Measurements from ENCODE around the gene GGNBP2.
"Not testable (repeated sequence)": the region's sequence is repeated elsewhere in the genome, so short reads cannot be mapped to it uniquely, and the experiment has no call there.

Gene GGNBP2

DNA sequence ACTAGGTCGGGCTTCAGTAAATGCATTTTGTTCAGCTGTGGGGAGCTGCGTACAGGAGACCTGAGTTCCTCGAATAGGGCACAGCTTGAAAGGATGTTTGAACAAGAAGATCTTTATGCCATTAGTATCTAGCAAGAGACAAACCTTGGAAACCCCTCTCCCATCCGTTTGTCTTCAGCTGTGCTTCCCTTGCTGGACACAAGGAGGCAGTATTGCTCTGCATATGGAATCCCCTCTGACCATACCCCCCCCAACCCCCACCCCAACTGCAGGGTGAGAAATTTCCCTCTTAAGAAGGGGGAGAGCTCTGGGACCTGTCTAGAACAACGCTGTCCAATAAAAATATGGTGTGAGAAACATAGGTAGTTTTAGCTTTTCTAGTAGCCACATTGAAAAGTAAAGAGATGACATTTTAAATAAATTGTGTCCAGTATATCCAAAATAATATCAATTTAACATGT, 58.2 kb downstream of the GGNBP2 start:
- peaks cover 22% of the 10 kb centered on the region for H3K4me1 ChIP-seq (ENCODE audit: control insufficient read depth, insufficient read depth, low read length)
- H3K9me3 ChIP-seq (ENCODE audit: control insufficient read depth in 2 of 2, low read length in 2 of 2) = no peaks in the 10 kb centered on the region
- H3K9ac ChIP-seq (ENCODE audit: low read length in 2 of 2) = peak overlapping the region in 1 of 2 donors; percentile 59
- no peak overlapping the region for H3K27ac ChIP-seq (ENCODE audit: low read length)
- no peaks in the 10 kb centered on the region for H3K27me3 ChIP-seq (ENCODE audit: control insufficient read depth in 1 of 2, insufficient read depth in 2 of 2, low read length in 2 of 2)
- H3K4me3 ChIP-seq (ENCODE audit: low read length in 2 of 2) = peak overlapping the region; percentile 65 to 96
- H3K36me3 ChIP-seq (ENCODE audit: control insufficient read depth in 2 of 2, insufficient read depth in 2 of 2, low read length in 2 of 2) = peaks cover 0 to 2% of the 10 kb centered on the region in 2 donors

DNA sequence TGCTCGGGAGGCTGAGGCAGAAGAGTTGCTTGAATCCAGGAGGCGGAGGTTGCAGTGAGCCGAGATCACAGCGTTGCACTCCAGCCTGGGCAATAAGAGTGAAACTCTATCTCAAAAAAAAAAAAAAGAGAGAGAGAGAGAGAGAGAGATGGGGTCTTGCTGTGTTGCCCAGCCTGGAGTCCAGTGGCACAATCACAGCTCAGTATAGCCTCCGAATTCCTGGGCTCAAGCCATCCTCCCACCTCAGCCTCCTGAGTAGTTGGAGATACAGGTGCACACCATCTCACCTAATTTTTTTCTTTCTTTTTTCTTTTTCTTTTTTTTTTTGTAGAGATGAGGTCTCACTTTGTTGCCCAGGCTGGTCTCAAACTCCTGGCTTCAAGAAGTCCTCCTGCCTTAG, 60.3 kb downstream of the GGNBP2 start:
- not testable (repeated sequence) for H3K36me3 ChIP-seq (ENCODE audit: control insufficient read depth in 2 of 2, insufficient read depth in 2 of 2, low read length in 2 of 2); H3K27ac ChIP-seq (ENCODE audit: low read length); H3K9me3 ChIP-seq (ENCODE audit: control insufficient read depth in 2 of 2, low read length in 2 of 2); H3K27me3 ChIP-seq (ENCODE audit: control insufficient read depth in 1 of 2, insufficient read depth in 2 of 2, low read length in 2 of 2); H3K9ac ChIP-seq (ENCODE audit: low read length in 2 of 2); H3K4me3 ChIP-seq (ENCODE audit: low read length in 2 of 2)
- peaks cover 22% of the 10 kb centered on the region for H3K4me1 ChIP-seq (ENCODE audit: control insufficient read depth, insufficient read depth, low read length)

DNA sequence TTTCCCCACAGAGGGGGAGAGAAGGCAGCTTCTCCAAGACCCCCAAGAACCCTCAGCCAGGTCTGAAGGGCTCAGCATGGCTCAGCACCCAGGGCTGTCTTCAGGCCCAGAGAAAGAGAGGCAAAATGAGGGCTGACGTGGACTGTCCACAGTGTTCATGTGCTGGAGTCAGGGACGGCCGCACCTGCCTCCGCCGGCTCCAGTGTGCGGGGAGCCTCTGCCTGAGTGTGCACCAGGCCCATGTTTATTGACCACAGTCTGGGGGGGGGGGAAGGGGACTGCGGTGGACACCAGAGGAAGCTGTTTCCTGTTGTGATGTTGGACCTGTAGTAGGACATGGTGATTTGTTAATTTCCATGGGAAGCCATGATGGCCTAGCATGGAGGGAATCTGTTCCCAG, 63.6 kb downstream of the GGNBP2 start:
- H3K27me3 ChIP-seq (ENCODE audit: control insufficient read depth in 1 of 2, insufficient read depth in 2 of 2, low read length in 2 of 2) = peaks cover 0 to under 1% of the 10 kb centered on the region in 2 donors
- H3K36me3 ChIP-seq (ENCODE audit: control insufficient read depth in 2 of 2, insufficient read depth in 2 of 2, low read length in 2 of 2) = peaks cover 0 to 2% of the 10 kb centered on the region in 2 donors
- no peak overlapping the region for H3K4me3 ChIP-seq (ENCODE audit: low read length in 2 of 2)
- no peaks in the 10 kb centered on the region for H3K9me3 ChIP-seq (ENCODE audit: control insufficient read depth in 2 of 2, low read length in 2 of 2)
- H3K9ac ChIP-seq (ENCODE audit: low read length in 2 of 2) = no peak overlapping the region
- H3K27ac ChIP-seq (ENCODE audit: low read length) = no peak overlapping the region
- H3K4me1 ChIP-seq (ENCODE audit: control insufficient read depth, insufficient read depth, low read length) = no peaks in the 10 kb centered on the region

DNA sequence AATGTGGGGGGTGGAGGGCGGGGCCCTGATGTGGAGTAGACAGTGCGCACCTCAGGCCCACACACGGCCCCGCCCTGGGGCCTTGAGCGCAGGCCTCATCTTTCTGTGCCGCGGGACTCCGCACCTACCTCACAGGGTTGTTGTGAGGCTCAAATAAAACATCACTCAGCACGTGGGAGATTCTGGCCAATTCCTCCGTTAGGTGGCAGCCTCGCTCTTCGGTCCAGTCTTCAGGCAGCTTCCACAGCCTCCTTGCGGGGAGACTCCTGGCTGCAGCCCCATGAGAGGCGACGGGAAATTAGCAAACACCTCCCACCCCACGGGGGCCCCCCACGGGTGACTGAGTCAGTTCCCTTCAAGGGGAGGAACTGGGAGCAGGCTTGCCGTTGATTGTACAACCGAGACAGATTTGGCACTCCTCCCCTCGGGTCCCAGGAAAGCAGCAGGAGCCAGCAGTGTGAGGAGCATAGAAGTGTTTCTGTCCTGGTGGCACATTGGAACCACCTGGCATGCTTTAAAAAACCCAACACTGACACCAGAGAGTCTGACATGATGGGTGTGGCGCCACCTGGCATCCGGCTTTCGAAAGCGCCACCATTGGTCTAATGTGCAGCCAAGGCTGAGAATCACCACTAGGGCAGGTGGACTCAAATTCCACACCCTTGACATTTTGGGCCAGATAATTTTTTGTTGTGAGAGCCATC, 64.2 kb downstream of the GGNBP2 start:
- Histone ChIP-seq H3K9ac (ENCODE audit: low read length in 2 of 2) (no peak overlapping the region), H3K4me3 (ENCODE audit: low read length in 2 of 2) (peak overlapping the region in 1 of 2 donors; percentile 29), H3K36me3 (ENCODE audit: control insufficient read depth in 2 of 2, insufficient read depth in 2 of 2, low read length in 2 of 2) (peaks cover 0 to 2% of the 10 kb centered on the region in 2 donors), H3K9me3 (ENCODE audit: control insufficient read depth in 2 of 2, low read length in 2 of 2) (no peaks in the 10 kb centered on the region), H3K27me3 (ENCODE audit: control insufficient read depth in 1 of 2, insufficient read depth in 2 of 2, low read length in 2 of 2) (peaks cover 0 to 7% of the 10 kb centered on the region in 2 donors), H3K27ac (ENCODE audit: low read length) (no peak overlapping the region), H3K4me1 (ENCODE audit: control insufficient read depth, insufficient read depth, low read length) (no peaks in the 10 kb centered on the region)

DNA sequence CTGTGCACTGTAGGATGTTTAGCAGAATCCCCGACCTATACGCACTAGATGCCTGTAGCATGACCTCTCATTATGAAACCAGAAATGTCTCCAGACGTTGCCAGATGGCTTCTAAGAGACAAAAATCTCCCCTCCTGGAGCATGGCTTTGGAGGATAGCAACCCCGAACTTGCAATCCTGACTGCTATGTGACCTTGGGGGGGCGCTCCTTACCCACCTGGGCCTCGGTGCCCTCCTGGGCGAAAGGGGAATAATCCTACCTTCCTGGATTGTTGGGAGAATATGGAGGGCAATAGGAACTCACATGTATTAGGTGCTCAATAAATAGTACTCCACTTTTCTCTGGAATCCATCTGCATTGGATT, 64.8 kb downstream of the GGNBP2 start:
- Histone ChIP-seq H3K27ac (ENCODE audit: low read length) (no peak overlapping the region), H3K9ac (ENCODE audit: low read length in 2 of 2) (no peak overlapping the region), H3K9me3 (ENCODE audit: control insufficient read depth in 2 of 2, low read length in 2 of 2) (no peaks in the 10 kb centered on the region), H3K4me3 (ENCODE audit: low read length in 2 of 2) (no peak overlapping the region), H3K36me3 (ENCODE audit: control insufficient read depth in 2 of 2, insufficient read depth in 2 of 2, low read length in 2 of 2) (peaks cover 0 to 2% of the 10 kb centered on the region in 2 donors), H3K4me1 (ENCODE audit: control insufficient read depth, insufficient read depth, low read length) (no peaks in the 10 kb centered on the region), H3K27me3 (ENCODE audit: control insufficient read depth in 1 of 2, insufficient read depth in 2 of 2, low read length in 2 of 2) (peaks cover 0 to 12% of the 10 kb centered on the region in 2 donors)

DNA sequence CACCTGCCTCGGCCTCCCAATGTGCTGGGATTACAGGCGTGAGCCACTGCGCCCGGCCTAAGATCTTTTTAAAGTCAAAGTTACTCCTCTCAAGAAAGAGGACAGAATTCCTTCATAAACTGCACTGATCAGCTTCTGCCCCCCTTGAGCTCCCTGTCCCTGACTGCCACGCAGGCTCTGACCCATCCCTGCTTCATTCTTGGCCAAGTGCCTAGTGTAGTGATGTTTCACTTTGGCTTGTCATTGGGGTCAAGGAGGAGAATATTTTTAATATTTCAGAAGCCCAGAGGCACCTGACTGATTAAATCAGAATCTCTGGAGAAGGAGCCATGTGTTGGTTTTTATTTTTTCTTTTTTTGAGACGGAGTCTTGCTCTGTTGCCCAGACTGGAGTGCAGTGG, 65.8 kb downstream of the GGNBP2 start:
- no peak overlapping the region for H3K27ac ChIP-seq (ENCODE audit: low read length)
- no peak overlapping the region for H3K9ac ChIP-seq (ENCODE audit: low read length in 2 of 2)
- H3K4me1 ChIP-seq (ENCODE audit: control insufficient read depth, insufficient read depth, low read length) = no peaks in the 10 kb centered on the region
- H3K4me3 ChIP-seq (ENCODE audit: low read length in 2 of 2) = no peak overlapping the region
- H3K36me3 ChIP-seq (ENCODE audit: control insufficient read depth in 2 of 2, insufficient read depth in 2 of 2, low read length in 2 of 2) = peaks cover 0 to 2% of the 10 kb centered on the region in 2 donors
- H3K9me3 ChIP-seq (ENCODE audit: control insufficient read depth in 2 of 2, low read length in 2 of 2) = no peaks in the 10 kb centered on the region
- peaks cover 0 to 17% of the 10 kb centered on the region in 2 donors for H3K27me3 ChIP-seq (ENCODE audit: control insufficient read depth in 1 of 2, insufficient read depth in 2 of 2, low read length in 2 of 2)

DNA sequence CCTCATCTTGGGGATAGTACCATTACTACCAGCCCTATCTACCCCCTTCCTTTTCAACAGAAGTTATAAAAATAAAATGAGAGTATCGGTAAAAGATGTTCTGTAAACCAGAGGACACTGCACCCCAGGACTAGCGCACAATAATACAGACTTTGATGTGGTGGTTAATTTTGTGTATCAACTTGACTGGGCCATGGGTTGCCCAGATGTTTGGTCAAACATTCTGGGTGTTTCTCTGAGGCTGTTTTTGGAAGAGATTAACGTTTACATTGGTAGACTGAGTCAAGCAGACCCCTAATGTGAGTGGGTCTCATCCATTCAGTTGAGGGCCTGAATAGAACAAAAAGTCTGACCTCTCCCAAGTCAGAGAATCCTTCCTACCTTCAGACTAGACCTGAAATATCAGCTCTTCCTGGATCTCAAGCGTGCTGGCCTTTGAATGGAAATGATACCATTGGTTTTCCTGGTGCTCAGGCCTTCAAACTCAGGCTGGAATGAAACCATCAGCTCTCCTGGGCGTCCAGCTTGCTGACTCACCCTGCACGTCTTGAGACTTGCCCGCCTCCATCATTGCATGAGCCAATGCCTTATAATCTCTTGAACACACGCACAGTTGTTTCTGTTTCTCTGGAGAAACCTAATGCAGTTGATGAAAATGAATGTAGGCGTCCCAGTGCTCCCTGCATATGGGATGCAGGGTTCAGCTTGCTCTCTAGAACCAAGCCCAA, 66.8 kb downstream of the GGNBP2 start:
- no peak overlapping the region for H3K4me3 ChIP-seq (ENCODE audit: low read length in 2 of 2)
- H3K27me3 ChIP-seq (ENCODE audit: control insufficient read depth in 1 of 2, insufficient read depth in 2 of 2, low read length in 2 of 2) = peaks cover 4 to 22% of the 10 kb centered on the region in 2 donors
- no peak overlapping the region for H3K27ac ChIP-seq (ENCODE audit: low read length)
- H3K9me3 ChIP-seq (ENCODE audit: control insufficient read depth in 2 of 2, low read length in 2 of 2) = no peaks in the 10 kb centered on the region
- H3K36me3 ChIP-seq (ENCODE audit: control insufficient read depth in 2 of 2, insufficient read depth in 2 of 2, low read length in 2 of 2) = peaks cover 0 to 2% of the 10 kb centered on the region in 2 donors
- no peaks in the 10 kb centered on the region for H3K4me1 ChIP-seq (ENCODE audit: control insufficient read depth, insufficient read depth, low read length)
- no peak overlapping the region for H3K9ac ChIP-seq (ENCODE audit: low read length in 2 of 2)

DNA sequence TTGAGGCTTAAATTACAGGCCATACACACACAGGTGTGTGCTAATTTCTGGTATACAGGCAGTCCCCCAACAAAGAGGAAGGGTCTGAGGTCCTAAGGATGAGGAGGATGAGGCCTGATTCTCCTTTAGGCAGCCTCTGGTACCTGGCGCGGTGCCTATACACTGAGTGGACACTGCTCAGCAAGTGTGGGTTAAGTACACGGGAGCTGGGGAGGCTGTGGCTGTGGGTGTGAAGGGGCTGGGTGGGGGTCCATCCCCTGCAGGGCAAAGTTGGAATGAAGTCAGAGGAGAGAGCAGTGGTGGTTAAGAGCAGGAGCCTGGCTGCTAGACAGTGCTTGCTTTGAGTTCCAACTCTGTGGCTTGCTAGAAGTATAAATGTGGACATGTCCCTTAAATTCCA, 67.6 kb downstream of the GGNBP2 start:
- Histone ChIP-seq H3K4me1 (ENCODE audit: control insufficient read depth, insufficient read depth, low read length) (no peaks in the 10 kb centered on the region), H3K4me3 (ENCODE audit: low read length in 2 of 2) (no peak overlapping the region), H3K27ac (ENCODE audit: low read length) (no peak overlapping the region), H3K9ac (ENCODE audit: low read length in 2 of 2) (no peak overlapping the region), H3K9me3 (ENCODE audit: control insufficient read depth in 2 of 2, low read length in 2 of 2) (no peaks in the 10 kb centered on the region), H3K36me3 (ENCODE audit: control insufficient read depth in 2 of 2, insufficient read depth in 2 of 2, low read length in 2 of 2) (peaks cover 0 to 2% of the 10 kb centered on the region in 2 donors), H3K27me3 (ENCODE audit: control insufficient read depth in 1 of 2, insufficient read depth in 2 of 2, low read length in 2 of 2) (peaks cover 10 to 23% of the 10 kb centered on the region in 2 donors)

DNA sequence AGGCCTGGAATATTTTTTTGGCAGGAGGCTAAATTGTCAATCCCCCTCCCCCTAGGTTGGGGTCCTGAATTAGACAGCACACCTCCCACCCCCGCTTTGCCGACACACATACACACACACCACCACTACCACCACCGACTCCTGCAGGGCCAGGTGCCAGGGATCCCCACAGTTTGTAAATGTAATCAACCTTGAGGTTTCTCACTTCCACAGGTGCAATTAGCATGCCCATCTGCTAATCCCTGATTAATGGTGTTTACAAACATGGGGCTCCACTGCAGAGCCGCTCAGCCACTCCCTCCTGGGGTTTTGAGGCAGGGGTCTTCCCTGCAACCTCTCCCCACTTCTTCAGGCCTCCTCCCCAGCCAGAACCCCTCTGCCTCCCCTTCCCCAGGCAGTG, 68.4 kb downstream of the GGNBP2 start:
- no peak overlapping the region for H3K9ac ChIP-seq (ENCODE audit: low read length in 2 of 2)
- H3K36me3 ChIP-seq (ENCODE audit: control insufficient read depth in 2 of 2, insufficient read depth in 2 of 2, low read length in 2 of 2) = no peaks in the 10 kb centered on the region
- no peak overlapping the region for H3K4me3 ChIP-seq (ENCODE audit: low read length in 2 of 2)
- H3K4me1 ChIP-seq (ENCODE audit: control insufficient read depth, insufficient read depth, low read length) = no peaks in the 10 kb centered on the region
- peaks cover 14 to 27% of the 10 kb centered on the region in 2 donors for H3K27me3 ChIP-seq (ENCODE audit: control insufficient read depth in 1 of 2, insufficient read depth in 2 of 2, low read length in 2 of 2)
- H3K9me3 ChIP-seq (ENCODE audit: control insufficient read depth in 2 of 2, low read length in 2 of 2) = no peaks in the 10 kb centered on the region
- H3K27ac ChIP-seq (ENCODE audit: low read length) = no peak overlapping the region

DNA sequence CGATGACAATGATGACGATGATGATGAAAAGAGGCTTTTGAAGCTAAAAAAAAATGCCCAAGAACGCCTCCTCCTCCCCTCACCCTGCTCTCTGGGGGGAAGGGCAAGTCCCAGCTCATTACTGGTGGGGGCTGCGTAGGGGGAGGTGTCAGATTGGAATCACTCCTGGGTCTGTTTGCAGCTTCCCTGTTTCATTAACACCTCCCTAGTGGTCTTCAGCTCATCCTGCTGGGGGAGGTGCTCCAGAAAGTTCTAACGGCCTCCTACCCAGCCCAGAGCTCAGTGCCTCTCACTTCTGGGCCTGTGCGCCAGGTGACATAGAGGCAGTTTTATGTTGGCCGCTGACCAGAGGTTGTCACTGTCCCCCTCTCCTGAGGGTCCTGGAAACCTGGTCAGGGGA, 69.4 kb downstream of the GGNBP2 start:
- Histone ChIP-seq H3K9me3 (ENCODE audit: control insufficient read depth in 2 of 2, low read length in 2 of 2) (no peaks in the 10 kb centered on the region), H3K4me1 (ENCODE audit: control insufficient read depth, insufficient read depth, low read length) (no peaks in the 10 kb centered on the region), H3K4me3 (ENCODE audit: low read length in 2 of 2) (no peak overlapping the region), H3K27me3 (ENCODE audit: control insufficient read depth in 1 of 2, insufficient read depth in 2 of 2, low read length in 2 of 2) (peaks cover 14 to 30% of the 10 kb centered on the region in 2 donors), H3K27ac (ENCODE audit: low read length) (no peak overlapping the region), H3K9ac (ENCODE audit: low read length in 2 of 2) (no peak overlapping the region), H3K36me3 (ENCODE audit: control insufficient read depth in 2 of 2, insufficient read depth in 2 of 2, low read length in 2 of 2) (no peaks in the 10 kb centered on the region)

DNA sequence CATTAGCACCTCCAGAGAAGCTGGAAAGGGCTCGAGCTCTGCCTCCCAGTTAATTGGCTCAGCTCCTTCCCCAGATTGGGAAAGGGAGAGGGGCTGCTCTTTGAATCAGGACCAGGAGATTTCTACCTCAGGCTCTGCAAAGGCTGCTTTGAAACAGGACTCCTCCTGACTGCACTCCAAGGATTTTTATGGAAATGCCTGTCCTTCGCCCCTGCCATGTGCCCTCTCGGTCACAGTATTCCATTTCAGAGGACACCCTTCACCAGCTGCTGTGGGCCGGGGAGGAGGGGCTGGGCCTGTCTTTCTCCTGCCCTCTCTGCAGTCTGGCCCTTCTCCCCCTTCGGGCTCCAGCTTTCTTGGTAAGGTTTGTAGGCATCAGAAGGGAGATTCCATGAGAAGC, 70.2 kb downstream of the GGNBP2 start:
- Histone ChIP-seq H3K4me1 (ENCODE audit: control insufficient read depth, insufficient read depth, low read length) (no peaks in the 10 kb centered on the region), H3K36me3 (ENCODE audit: control insufficient read depth in 2 of 2, insufficient read depth in 2 of 2, low read length in 2 of 2) (no peaks in the 10 kb centered on the region), H3K9ac (ENCODE audit: low read length in 2 of 2) (no peak overlapping the region), H3K27me3 (ENCODE audit: control insufficient read depth in 1 of 2, insufficient read depth in 2 of 2, low read length in 2 of 2) (peaks cover 14 to 30% of the 10 kb centered on the region in 2 donors), H3K9me3 (ENCODE audit: control insufficient read depth in 2 of 2, low read length in 2 of 2) (no peaks in the 10 kb centered on the region), H3K27ac (ENCODE audit: low read length) (no peak overlapping the region), H3K4me3 (ENCODE audit: low read length in 2 of 2) (no peak overlapping the region)
